ENCODE measurements around the gene ESR1. TPM values are rescaled to one million over a fixed set of nuclear protein-coding genes. Genes with fewer than 3 reads are reported as not detected.
A peak's percentile ranks its signal among the peaks of the same experiment; 100 is the strongest.

The ESR1 gene
- total and polyA plus RNA-seq, 9 donors: 0.44 to 2.5 (median 1.1) TPM

DNA sequence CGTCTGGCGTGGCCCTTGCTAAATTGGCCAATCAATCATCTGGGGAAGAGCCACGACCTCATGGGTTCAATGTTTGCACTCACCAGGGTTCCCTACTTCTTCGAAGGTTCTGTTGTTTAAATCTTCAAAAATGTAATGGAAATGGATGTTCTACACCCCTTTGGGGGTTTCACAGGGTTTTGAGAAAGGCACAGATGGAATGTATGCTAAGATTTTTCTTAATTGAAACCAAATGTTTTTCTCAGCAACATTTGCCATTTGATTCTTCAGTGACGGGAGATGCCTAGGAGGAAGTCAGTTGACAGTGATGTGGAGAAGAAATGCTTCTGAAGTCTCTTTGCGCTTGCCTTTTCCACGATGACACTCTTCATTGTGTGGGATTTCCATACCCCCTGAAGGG, 312.3 kb downstream of the ESR1 start:
- Histone ChIP-seq H3K36me3 (ENCODE audit: control insufficient read depth, insufficient read depth, low read length) (peaks cover 31% of the 10 kb centered on the region), H3K9me3 (replicated peaks; ENCODE audit: control insufficient read depth, low read depth, low read length) (no peaks in the 10 kb centered on the region), H3K27me3 (ENCODE audit: control insufficient read depth, insufficient read depth, low read length) (no peaks in the 10 kb centered on the region), H3K4me3 (ENCODE audit: low read length) (no peak overlapping the region), H3K27ac (ENCODE audit: low read length) (no peak overlapping the region), H3K4me1 (ENCODE audit: control insufficient read depth, insufficient read depth, low read length) (peaks cover 10% of the 10 kb centered on the region)
- WGBS (ENCODE audit: insufficient coverage): 64% methylated on average over 7 of the region's 7 CpGs
- DNase-seq: no peak

DNA sequence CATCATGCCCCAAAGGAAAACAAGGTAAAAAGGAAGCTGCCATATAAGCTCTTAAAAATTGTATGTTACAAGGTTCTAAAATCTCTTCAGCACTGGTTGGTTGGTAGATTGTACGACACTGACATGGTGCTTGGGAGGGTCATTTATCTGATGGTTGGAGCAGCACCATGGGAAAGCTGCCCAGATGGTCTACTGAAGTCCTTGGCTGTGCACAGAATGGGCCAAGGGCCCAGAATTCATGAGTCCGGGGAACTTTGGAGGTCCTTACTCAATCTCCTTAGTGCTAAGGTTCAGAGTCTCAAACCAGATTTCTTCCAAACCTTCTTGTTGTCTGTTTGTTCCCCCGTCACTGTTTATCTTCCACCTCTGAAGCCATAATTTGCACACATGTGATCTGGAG, 314.4 kb downstream of the ESR1 start:
- 52% methylated on average over 2 of the region's 3 CpGs for WGBS (ENCODE audit: insufficient coverage)
- H3K36me3 ChIP-seq (ENCODE audit: control insufficient read depth, insufficient read depth, low read length): peaks cover 37% of the 10 kb centered on the region
- H3K4me1 ChIP-seq (ENCODE audit: control insufficient read depth, insufficient read depth, low read length): peaks cover 8% of the 10 kb centered on the region
- H3K27me3 ChIP-seq (ENCODE audit: control insufficient read depth, insufficient read depth, low read length): no peaks in the 10 kb centered on the region
- H3K9me3 ChIP-seq (replicated peaks; ENCODE audit: control insufficient read depth, low read depth, low read length): no peaks in the 10 kb centered on the region
- H3K27ac ChIP-seq (ENCODE audit: low read length): no peak overlapping the region
- H3K4me3 ChIP-seq (ENCODE audit: low read length): no peak overlapping the region
- DNase-seq: no peak

DNA sequence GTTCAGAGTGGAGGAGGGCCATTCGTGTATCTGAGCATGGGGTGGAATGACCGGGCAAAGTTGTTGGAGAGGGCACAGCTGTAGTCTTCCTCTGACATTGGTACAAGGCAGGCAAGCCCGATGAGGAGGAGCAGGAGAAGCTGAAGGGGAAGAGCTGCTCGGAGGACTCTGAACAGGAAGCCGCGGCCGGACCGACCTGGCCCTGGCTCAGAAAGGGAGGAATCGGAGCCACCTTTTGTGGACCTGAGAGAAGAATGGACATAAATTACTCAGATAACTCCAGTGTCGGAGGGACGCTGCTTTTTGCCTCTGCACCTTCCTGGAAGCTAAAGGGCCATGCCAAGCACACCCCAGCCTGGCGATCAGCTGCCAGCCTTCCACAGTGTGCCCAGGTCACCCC, 315.0 kb downstream of the ESR1 start:
- Histone ChIP-seq H3K4me1 (ENCODE audit: control insufficient read depth, insufficient read depth, low read length) (peaks cover 3% of the 10 kb centered on the region), H3K4me3 (ENCODE audit: low read length) (no peak overlapping the region), H3K36me3 (ENCODE audit: control insufficient read depth, insufficient read depth, low read length) (peaks cover 40% of the 10 kb centered on the region), H3K27ac (ENCODE audit: low read length) (no peak overlapping the region), H3K9me3 (replicated peaks; ENCODE audit: control insufficient read depth, low read depth, low read length) (no peaks in the 10 kb centered on the region), H3K27me3 (ENCODE audit: control insufficient read depth, insufficient read depth, low read length) (no peaks in the 10 kb centered on the region)
- DNase-seq: no peak
- WGBS (ENCODE audit: insufficient coverage): 94% methylated on average over 11 of the region's 12 CpGs

DNA sequence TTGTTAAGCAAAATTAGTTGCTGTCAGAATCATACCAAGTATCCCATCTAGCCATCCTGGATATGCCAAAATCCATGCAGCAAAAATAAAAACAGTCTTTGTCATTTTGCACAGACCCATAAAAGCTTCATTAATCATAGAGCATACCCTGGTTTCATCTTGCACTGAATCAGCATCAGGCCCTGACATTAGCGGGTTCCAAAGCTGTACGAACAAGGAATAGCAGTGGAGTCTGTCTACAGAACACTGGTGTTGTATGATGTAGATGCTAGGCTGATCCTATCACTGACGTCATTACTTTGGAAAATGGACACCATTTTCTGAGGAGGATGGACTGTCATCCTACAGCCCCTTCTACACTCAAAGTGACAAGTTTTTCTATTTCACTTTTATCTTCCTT, 315.6 kb downstream of the ESR1 start:
- H3K27me3 ChIP-seq (ENCODE audit: control insufficient read depth, insufficient read depth, low read length): no peaks in the 10 kb centered on the region
- no peaks in the 10 kb centered on the region for H3K9me3 ChIP-seq (replicated peaks; ENCODE audit: control insufficient read depth, low read depth, low read length)
- no peaks in the 10 kb centered on the region for H3K4me1 ChIP-seq (ENCODE audit: control insufficient read depth, insufficient read depth, low read length)
- DNase-seq: no peak
- no peak overlapping the region for H3K27ac ChIP-seq (ENCODE audit: low read length)
- WGBS (ENCODE audit: insufficient coverage): no CpG with 5 or more reads among the region's 3 CpGs
- H3K36me3 ChIP-seq (ENCODE audit: control insufficient read depth, insufficient read depth, low read length): peaks cover 45% of the 10 kb centered on the region
- no peak overlapping the region for H3K4me3 ChIP-seq (ENCODE audit: low read length)

DNA sequence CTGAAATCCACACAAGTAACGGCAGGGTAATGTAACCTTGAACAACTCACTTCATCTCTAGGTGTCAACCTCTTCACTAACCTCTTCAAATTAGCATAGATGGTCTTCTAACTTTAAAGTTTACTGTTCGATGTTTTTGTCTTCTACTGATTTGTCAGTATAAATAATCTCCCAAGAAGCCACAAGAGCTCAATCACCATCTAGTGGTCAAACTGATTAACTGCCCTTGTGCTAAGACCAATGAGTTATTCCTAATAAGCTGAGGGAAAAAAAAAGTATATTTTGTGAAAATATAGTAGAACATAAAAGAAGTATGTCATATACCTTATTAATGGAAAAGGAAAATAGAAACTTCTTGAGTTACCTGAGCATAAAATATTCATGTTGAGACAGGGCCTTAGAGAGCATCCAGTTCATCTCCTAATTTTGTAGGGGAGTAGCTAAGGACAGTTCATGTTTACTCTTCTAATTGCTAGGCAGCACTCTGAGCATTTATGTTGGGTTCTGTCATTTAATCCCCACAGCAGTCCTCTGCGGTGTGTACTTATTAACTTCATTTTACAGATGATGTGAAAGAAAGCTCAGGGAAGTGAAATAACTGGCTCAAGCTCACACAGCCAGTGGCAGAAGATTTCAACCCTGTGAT, 317.1 kb downstream of the ESR1 start:
- peaks cover 2% of the 10 kb centered on the region for H3K4me1 ChIP-seq (ENCODE audit: control insufficient read depth, insufficient read depth, low read length)
- peak; percentile 56 for DNase-seq
- WGBS (ENCODE audit: insufficient coverage): no CpG with 5 or more reads among the region's 3 CpGs

DNA sequence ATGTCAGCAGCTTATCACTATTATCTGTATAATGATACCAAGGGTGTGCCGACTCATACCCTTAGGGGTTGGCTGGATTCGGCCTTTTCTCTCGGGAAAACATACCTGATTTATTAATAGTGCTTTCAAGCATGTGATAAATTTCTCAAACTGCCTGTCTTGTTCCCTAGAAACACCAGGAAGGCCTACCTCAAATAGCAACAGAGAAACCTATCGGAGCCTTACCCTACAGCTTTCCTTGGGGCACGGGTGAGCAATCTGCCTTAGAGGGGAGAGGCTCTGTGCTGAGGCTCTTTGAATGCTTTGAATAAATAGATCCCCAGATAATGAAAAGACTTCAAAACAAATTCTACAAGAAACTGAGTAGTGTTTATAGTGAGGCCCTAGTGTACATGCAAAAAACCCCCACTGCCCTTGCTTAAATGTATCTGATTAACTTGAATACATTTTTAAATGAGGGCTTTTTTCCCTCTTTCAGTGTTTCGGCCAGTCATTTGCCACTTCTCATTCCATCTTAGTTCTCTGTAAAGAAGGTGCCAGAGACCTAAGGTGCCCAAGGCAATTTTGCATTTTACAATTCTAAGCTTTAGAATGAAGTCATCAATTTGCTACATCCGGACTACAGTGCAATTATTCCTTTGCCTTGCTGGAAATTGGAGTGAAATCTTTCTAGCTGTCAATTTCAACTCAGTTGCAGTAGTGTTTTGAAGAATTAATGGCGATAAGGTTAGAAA, 320.1 kb downstream of the ESR1 start:
- H3K4me1 ChIP-seq (ENCODE audit: control insufficient read depth, insufficient read depth, low read length): peaks cover 4% of the 10 kb centered on the region
- no peak for DNase-seq
- no peak overlapping the region for H3K4me3 ChIP-seq (ENCODE audit: low read length)
- no peaks in the 10 kb centered on the region for H3K27me3 ChIP-seq (ENCODE audit: control insufficient read depth, insufficient read depth, low read length)
- WGBS (ENCODE audit: insufficient coverage): no CpG with 5 or more reads among the region's 8 CpGs
- peaks cover 46% of the 10 kb centered on the region for H3K36me3 ChIP-seq (ENCODE audit: control insufficient read depth, insufficient read depth, low read length)
- no peak overlapping the region for H3K27ac ChIP-seq (ENCODE audit: low read length)
- no peaks in the 10 kb centered on the region for H3K9me3 ChIP-seq (replicated peaks; ENCODE audit: control insufficient read depth, low read depth, low read length)

More for the DNA sequence above, 317.1 kb downstream of the ESR1 start:
- Histone ChIP-seq H3K36me3 (ENCODE audit: control insufficient read depth, insufficient read depth, low read length) (peaks cover 52% of the 10 kb centered on the region), H3K27me3 (ENCODE audit: control insufficient read depth, insufficient read depth, low read length) (no peaks in the 10 kb centered on the region), H3K27ac (ENCODE audit: low read length) (no peak overlapping the region), H3K9me3 (replicated peaks; ENCODE audit: control insufficient read depth, low read depth, low read length) (no peaks in the 10 kb centered on the region), H3K4me3 (ENCODE audit: low read length) (no peak overlapping the region)

DNA sequence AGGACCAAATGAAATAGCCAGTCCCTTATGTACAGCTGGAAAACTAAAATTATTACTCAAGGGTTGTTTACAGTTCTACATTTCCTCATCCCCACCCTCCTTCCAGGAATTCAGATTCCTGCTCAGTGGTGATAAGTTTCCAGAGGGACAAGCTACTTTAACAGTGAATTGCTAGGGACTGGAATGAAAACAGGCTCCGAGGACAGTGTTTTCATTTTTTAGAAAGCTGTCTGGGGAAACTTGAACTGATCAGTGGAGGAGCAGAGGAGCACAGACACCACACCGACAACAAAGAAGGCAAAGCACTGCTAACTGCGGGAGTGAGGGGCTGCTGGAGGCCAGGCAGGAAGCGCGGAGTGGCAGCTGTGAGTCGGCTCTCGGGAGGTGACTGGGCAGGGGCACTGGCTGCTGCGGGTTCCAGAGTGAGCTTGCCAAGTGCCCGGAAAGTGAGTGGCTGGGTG, 322.2 kb downstream of the ESR1 start:
- Histone ChIP-seq H3K4me3 (ENCODE audit: low read length) (no peak overlapping the region), H3K4me1 (ENCODE audit: control insufficient read depth, insufficient read depth, low read length) (peaks cover 4% of the 10 kb centered on the region), H3K9me3 (replicated peaks; ENCODE audit: control insufficient read depth, low read depth, low read length) (no peaks in the 10 kb centered on the region), H3K27ac (ENCODE audit: low read length) (peak overlapping the region; percentile 43), H3K36me3 (ENCODE audit: control insufficient read depth, insufficient read depth, low read length) (peaks cover 53% of the 10 kb centered on the region), H3K27me3 (ENCODE audit: control insufficient read depth, insufficient read depth, low read length) (no peaks in the 10 kb centered on the region)
- WGBS (ENCODE audit: insufficient coverage): 27% methylated on average over 7 of the region's 9 CpGs
- peak; percentile 79 for DNase-seq

DNA sequence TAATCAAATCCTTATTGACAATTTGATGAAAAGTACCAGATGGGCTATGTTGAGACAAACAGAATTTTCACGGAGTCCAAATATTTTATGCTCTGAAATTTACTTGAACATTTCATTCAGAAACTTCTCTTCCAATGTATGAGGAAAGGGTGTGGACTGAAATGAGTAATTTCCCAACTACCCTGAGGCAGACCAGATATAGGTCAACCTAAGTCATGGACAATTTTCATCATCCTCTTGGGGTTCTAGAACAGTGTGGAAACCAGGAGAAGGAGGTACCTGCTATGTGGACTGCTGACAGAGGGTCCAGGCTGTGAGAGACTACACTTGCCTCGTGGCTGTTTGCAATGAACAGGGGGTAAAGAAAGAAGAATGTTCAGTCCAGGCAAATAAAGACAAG, 323.0 kb downstream of the ESR1 start:
- Histone ChIP-seq H3K4me3 (ENCODE audit: low read length) (no peak overlapping the region), H3K27me3 (ENCODE audit: control insufficient read depth, insufficient read depth, low read length) (no peaks in the 10 kb centered on the region), H3K4me1 (ENCODE audit: control insufficient read depth, insufficient read depth, low read length) (peaks cover 4% of the 10 kb centered on the region), H3K36me3 (ENCODE audit: control insufficient read depth, insufficient read depth, low read length) (peaks cover 52% of the 10 kb centered on the region), H3K27ac (ENCODE audit: low read length) (no peak overlapping the region), H3K9me3 (replicated peaks; ENCODE audit: control insufficient read depth, low read depth, low read length) (no peaks in the 10 kb centered on the region)
- no CpG with 5 or more reads among the region's 2 CpGs for WGBS (ENCODE audit: insufficient coverage)
- peak; percentile 22 for DNase-seq

DNA sequence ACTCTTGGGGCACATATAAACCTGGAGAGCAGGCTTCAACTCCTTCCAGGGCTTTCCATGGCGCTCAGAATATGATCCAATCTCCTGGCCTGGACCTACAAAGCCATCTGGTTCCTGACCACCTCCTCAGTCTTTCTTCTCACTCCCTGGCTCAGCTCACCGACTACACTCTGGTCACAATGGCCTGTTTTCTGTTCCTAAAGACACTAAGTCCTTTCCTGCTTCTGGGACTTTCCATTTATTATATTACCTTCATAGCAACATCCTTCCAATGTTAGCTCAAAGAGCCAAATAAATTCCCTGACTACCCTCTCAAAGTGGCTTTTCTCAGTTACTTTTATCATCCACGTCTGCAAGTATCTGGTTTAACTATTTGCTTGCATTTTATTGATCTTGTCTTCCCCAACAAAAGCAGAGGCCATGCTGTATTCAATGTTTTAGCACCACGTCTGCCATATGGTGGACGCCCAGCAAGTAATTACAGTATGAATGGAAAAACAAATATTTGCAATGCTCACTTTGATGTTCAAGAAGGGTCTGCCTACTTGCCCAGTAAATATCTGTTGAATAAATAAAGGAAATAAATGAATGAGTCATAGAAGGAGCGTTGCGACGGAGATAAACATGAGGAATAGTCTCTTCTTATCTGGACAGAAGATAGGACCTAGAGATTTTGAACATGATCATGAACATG, 328.4 kb downstream of the ESR1 start:
- H3K36me3 ChIP-seq (ENCODE audit: control insufficient read depth, insufficient read depth, low read length): peaks cover 69% of the 10 kb centered on the region
- no peak overlapping the region for H3K27ac ChIP-seq (ENCODE audit: low read length)
- H3K4me1 ChIP-seq (ENCODE audit: control insufficient read depth, insufficient read depth, low read length): no peaks in the 10 kb centered on the region
- WGBS (ENCODE audit: insufficient coverage): 77% methylated on average over 8 of the region's 8 CpGs
- H3K27me3 ChIP-seq (ENCODE audit: control insufficient read depth, insufficient read depth, low read length): no peaks in the 10 kb centered on the region
- DNase-seq: no peak
- no peaks in the 10 kb centered on the region for H3K9me3 ChIP-seq (replicated peaks; ENCODE audit: control insufficient read depth, low read depth, low read length)
- no peak overlapping the region for H3K4me3 ChIP-seq (ENCODE audit: low read length)

DNA sequence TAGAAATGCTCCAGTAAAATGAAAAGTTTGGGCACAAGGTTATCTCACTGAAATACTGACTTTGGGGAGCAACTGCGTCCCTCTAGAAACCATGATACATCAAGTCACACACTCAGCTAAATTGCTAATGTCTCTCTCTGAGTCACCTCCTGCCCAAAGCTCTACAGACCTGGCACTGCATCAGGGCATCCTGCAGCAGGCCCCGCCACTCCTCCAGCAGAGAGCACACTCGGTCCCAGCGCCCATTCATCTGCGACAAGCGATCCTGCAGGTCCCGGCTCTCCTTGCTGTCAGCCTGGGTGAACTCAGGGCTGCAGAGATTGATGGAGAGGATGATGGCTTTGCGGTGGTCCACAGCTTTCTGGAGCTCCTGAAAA, 329.0 kb downstream of the ESR1 start:
- H3K4me3 ChIP-seq (ENCODE audit: low read length): no peak overlapping the region
- H3K4me1 ChIP-seq (ENCODE audit: control insufficient read depth, insufficient read depth, low read length): no peaks in the 10 kb centered on the region
- H3K36me3 ChIP-seq (ENCODE audit: control insufficient read depth, insufficient read depth, low read length): peaks cover 73% of the 10 kb centered on the region
- DNase-seq: no peak
- H3K27me3 ChIP-seq (ENCODE audit: control insufficient read depth, insufficient read depth, low read length): no peaks in the 10 kb centered on the region
- no peak overlapping the region for H3K27ac ChIP-seq (ENCODE audit: low read length)
- WGBS (ENCODE audit: insufficient coverage): 92% methylated on average over 1 of the region's 8 CpGs
- no peaks in the 10 kb centered on the region for H3K9me3 ChIP-seq (replicated peaks; ENCODE audit: control insufficient read depth, low read depth, low read length)
